Right lobe of liver (tissue), 6 donors: ENCODE data around the gene SLC17A5. TPM values are rescaled to one million over a fixed set of nuclear protein-coding genes. Genes with fewer than 3 reads are reported as not detected.

Source experiments
- ATAC-seq, 4 donors: fragments of 200-7000 bp; cut with Tn5 transposase; one replicate each; pipeline ENCODE4 v1.9.1; 2020; ENCODE audit warnings: mild to moderate bottlenecking in 4 of 4, moderate library complexity in 4 of 4
- DNase-seq, 3 donors: peaks; one replicate each; pipeline ENCODE4 v3.0.0-alpha.2; 2020
- H3K27ac ChIP-seq, 3 donors: fragments of 200-600 bp; one replicate each; pipeline ENCODE4 v1.8.0; 2022
- H3K27me3 ChIP-seq, 2 donors: fragments of 200-600 bp; one replicate each; pipeline ENCODE4 v1.8.0; 2022
- H3K36me3 ChIP-seq, 4 donors: fragments of 200-600 bp; sonication (generic) in 1 of 4; one replicate each; pipeline versions ENCODE4 v1.5.1 to v1.8.0; 2017 to 2022; ENCODE audit warnings: control low read depth in 1 of 4
- H3K4me1 ChIP-seq, 4 donors: fragments of 200-600 bp; sonication (generic) in 1 of 4; one replicate each; pipeline versions ENCODE4 v1.5.1 to v1.8.0; 2017 to 2022; ENCODE audit warnings: control low read depth in 1 of 4
- H3K4me3 ChIP-seq, 3 donors: fragments of 200-600 bp; one replicate each; pipeline ENCODE4 v1.8.0; 2022
- H3K9me3 ChIP-seq, 4 donors: fragments of 200-600 bp; sonication (generic) in 1 of 4; one replicate each; pipeline versions ENCODE4 v1.5.1 to v1.8.0; 2017 to 2022; ENCODE audit warnings: control low read depth in 1 of 4
- POLR2A ChIP-seq: fragments of 450-650 bp; IDR thresholded peaks from one replicate; pipeline ENCODE4 v1.6.1; 2017; ENCODE audit warnings: antibody characterized with exemption, mild to moderate bottlenecking
- WGBS: methylation state at CpG from one replicate; pipeline ENCODE4 v1.1.6; 2018; ENCODE audit warnings: low coverage, low lambda C conversion rate; ENCODE audit not compliant: insufficient coverage; ENCODE audit errors: missing lambda C conversion rate; 5-methylcytosine and 5-hydroxymethylcytosine counted together
- intact Hi-C, 2 donors: fragments of 100-400 bp; cut with DNase I; formaldehyde crosslinking; loops; one replicate each; pipeline versions ENCODE4 v1.11.2 to v1.14.1; 2022
- total RNA-seq, 6 experiments: library from RNA; depleted of rRNA in 2 of 6; stranded (reverse); fragments of >200 nt in 2 of 6; fragmentation: NEBNext Ultra II Directional in 3 of 6; extraction: Animal tissue kit (Norgen Biotek cat#: 25700) in 3 of 6; gene quantifications; one replicate each; pipeline versions ENCODE4 v1.1.0 to v1.2.4, GENCODE V29; 2016 to 2023
- TF ChIP-seq, protein P1 (sequence below), 4 donors: fragments of 200-600 bp in 3 of 4; fragments of 450-650 bp in 1 of 4; IDR thresholded peaks; one replicate each; pipeline versions ENCODE4 v1.5.1 to v1.8.0; 2016 to 2022; ENCODE audit warnings: antibody characterized with exemption in 4 of 4, mild to moderate bottlenecking in 2 of 4
- donor health status: DM: no; HTN: yes; CAD: no.
- donor health status: DM: no; HTN: no; CAD: no.
- donor health status: DM: no; HTN: no; CAD: no.
- donor health status: DM: no; HTN: yes; CAD: no.
- donor health status: DM: no; HTN: yes; CAD: no.

SLC17A5 gene
- total RNA-seq, 6 experiments from 2014 or later, result 12.8 to 23.9 (median 15.2) TPM

- Histone ChIP-seq H3K27ac (no peak overlapping the region), H3K4me3 (no peak overlapping the region), H3K4me1 (no peaks in the 10 kb centered on the region), H3K9me3 (no peaks in the 10 kb centered on the region), H3K27me3 (no peaks in the 10 kb centered on the region), H3K36me3 (peaks cover 0 to 32% (median 11%) of the 10 kb centered on the region in 4 donors)
- intact Hi-C loops, result no loop called here
- TF ChIP-seq, protein P1, sequence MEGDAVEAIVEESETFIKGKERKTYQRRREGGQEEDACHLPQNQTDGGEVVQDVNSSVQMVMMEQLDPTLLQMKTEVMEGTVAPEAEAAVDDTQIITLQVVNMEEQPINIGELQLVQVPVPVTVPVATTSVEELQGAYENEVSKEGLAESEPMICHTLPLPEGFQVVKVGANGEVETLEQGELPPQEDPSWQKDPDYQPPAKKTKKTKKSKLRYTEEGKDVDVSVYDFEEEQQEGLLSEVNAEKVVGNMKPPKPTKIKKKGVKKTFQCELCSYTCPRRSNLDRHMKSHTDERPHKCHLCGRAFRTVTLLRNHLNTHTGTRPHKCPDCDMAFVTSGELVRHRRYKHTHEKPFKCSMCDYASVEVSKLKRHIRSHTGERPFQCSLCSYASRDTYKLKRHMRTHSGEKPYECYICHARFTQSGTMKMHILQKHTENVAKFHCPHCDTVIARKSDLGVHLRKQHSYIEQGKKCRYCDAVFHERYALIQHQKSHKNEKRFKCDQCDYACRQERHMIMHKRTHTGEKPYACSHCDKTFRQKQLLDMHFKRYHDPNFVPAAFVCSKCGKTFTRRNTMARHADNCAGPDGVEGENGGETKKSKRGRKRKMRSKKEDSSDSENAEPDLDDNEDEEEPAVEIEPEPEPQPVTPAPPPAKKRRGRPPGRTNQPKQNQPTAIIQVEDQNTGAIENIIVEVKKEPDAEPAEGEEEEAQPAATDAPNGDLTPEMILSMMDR (IDR thresholded peaks at IDR 0.05), result no peak
- TF ChIP-seq POLR2A, result no peak
- DNase-seq (no peak), ATAC-seq (no peak)
- 100% methylated on average over 1 of the region's 1 CpG for WGBS
These were observed 13.5 kb downstream of the SLC17A5 start for GRCh38 chr6:73640179-73640750.

- Histone ChIP-seq H3K27ac (no peak overlapping the region), H3K9me3 (no peaks in the 10 kb centered on the region), H3K36me3 (peaks cover 0 to 43% (median 12%) of the 10 kb centered on the region in 4 donors), H3K27me3 (no peaks in the 10 kb centered on the region), H3K4me3 (no peak overlapping the region), H3K4me1 (no peaks in the 10 kb centered on the region)
- TF ChIP-seq POLR2A, result no peak
- TF ChIP-seq, protein P1 (IDR thresholded peaks at IDR 0.05), result no peak
- intact Hi-C loops, result no loop called here
- ATAC-seq (no peak), DNase-seq (no peak)
- WGBS, result 71% methylated on average over 4 of the region's 4 CpGs
These were observed 14.8 kb downstream of the SLC17A5 start for GRCh38 chr6:73639040-73639439.

GRCh38 chr6:73637404-73637803 is 16.4 kb downstream of the SLC17A5 start:
- Histone ChIP-seq H3K27ac (no peak overlapping the region), H3K4me1 (no peaks in the 10 kb centered on the region), H3K27me3 (no peaks in the 10 kb centered on the region), H3K9me3 (no peaks in the 10 kb centered on the region), H3K36me3 (peaks cover 0 to 49% (median 14%) of the 10 kb centered on the region in 4 donors), H3K4me3 (no peak overlapping the region)
- no peak for TF ChIP-seq POLR2A
- TF ChIP-seq, protein P1 (IDR thresholded peaks at IDR 0.05), result no peak
- ATAC-seq (no peak), DNase-seq (no peak)
- intact Hi-C loops, result no loop called here
- WGBS, result 75% methylated on average over 2 of the region's 2 CpGs

- H3K4me3 ChIP-seq, result no peak overlapping the region
- no peak for TF ChIP-seq POLR2A
- TF ChIP-seq, protein P1 (IDR thresholded peaks at IDR 0.05), result no peak
- peaks cover 0 to 60% (median 14%) of the 10 kb centered on the region in 4 donors for H3K36me3 ChIP-seq
- no peaks in the 10 kb centered on the region for H3K9me3 ChIP-seq
- no peak overlapping the region for H3K27ac ChIP-seq
- H3K27me3 ChIP-seq, result no peaks in the 10 kb centered on the region
- ATAC-seq (no peak), DNase-seq (no peak)
- intact Hi-C loops, result no loop called here
- H3K4me1 ChIP-seq, result no peaks in the 10 kb centered on the region
These were observed 17.7 kb downstream of the SLC17A5 start for GRCh38 chr6:73636048-73636447.

DNA sequence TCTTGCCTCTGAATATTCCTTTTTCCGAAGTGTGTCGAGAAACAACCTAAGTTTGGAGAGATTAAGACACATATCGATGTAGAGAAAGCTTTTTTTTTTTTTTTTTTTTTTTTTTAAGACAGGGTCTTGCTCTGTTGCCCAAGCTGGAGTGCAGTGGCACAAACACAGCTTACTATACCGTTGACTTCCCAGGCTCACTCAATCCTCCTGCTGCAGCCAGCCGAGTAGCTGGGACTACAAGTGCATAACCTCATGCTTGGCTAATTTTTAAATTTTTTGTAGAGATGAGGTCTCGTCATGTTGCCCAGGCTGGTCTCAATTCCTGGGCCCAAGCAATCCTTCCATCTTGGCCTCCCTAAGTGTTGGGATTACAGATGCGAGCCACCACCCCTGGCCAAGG is 21.4 kb downstream of the SLC17A5 start:
- intact Hi-C loops, result no loop called here
- no peak overlapping the region for H3K4me3 ChIP-seq
- peaks cover 0 to 47% (median 9%) of the 10 kb centered on the region in 4 donors for H3K36me3 ChIP-seq
- no peak for DNase-seq
- no peaks in the 10 kb centered on the region for H3K4me1 ChIP-seq
- no peak overlapping the region for H3K27ac ChIP-seq
- H3K9me3 ChIP-seq, result no peaks in the 10 kb centered on the region
- H3K27me3 ChIP-seq, result no peaks in the 10 kb centered on the region
- TF ChIP-seq POLR2A, result no peak
- TF ChIP-seq, protein P1 (IDR thresholded peaks at IDR 0.05), result no peak
- 94% methylated on average over 7 of the region's 7 CpGs for WGBS
- ATAC-seq, result no peak
